H1 (cell line): ENCODE results near the gene CNNM2. TPM values are rescaled to one million over a fixed set of nuclear protein-coding genes. Genes with fewer than 3 reads are reported as not detected.

ENCODE experiments used
- CTCF ChIA-PET: fragments of 300-600 bp; sonication (Branson Sonifier 250); formaldehyde crosslinking; loops from one replicate; lab custom pipeline; 2021; ENCODE audit not compliant: partially characterized antibody; lab: Charles Lee
- POLR2A ChIA-PET: fragments of 300-600 bp; sonication (Branson Sonifier 250); formaldehyde crosslinking; loops from one replicate; lab custom pipeline; 2021; ENCODE audit warnings: inconsistent platforms; ENCODE audit not compliant: partially characterized antibody; lab: Charles Lee
- DNase-seq, 2 experiments: peaks; one replicate each; pipeline versions ENCODE4 v3.0.0 to v3.0.0-alpha.2; 2010 to 2022; ENCODE audit warnings: low spot score in 2 of 2, low read depth in 1 of 2, mixed read lengths in 1 of 2
- FAIRE-seq: peaks from 2 replicates; lab custom pipeline; 2011; peaks lifted over from hg19 to GRCh38; lab: Jason Lieb, UNC
- H2AFZ ChIP-seq: 2 replicates; pipeline ENCODE4 v1.8.1; 2012; ENCODE audit warnings: low read length, inconsistent platforms
- H2AK5ac ChIP-seq: 2 replicates; pipeline ENCODE4 v1.6.1; 2013; ENCODE audit warnings: low read depth, low read length
- H2BK120ac ChIP-seq: replicated peaks from 2 replicates; pipeline ENCODE3; 2013; ENCODE audit warnings: low read depth, low read length, inconsistent platforms
- H2BK12ac ChIP-seq: 2 replicates; pipeline ENCODE4 v1.6.1; 2013; ENCODE audit warnings: low read depth, low read length
- H2BK15ac ChIP-seq: 2 replicates; pipeline ENCODE4 v1.6.1; 2013; ENCODE audit warnings: low read length
- H2BK20ac ChIP-seq: 2 replicates; pipeline ENCODE4 v1.6.1; 2013; ENCODE audit warnings: low read length
- H2BK5ac ChIP-seq: 2 replicates; pipeline ENCODE4 v1.6.1; 2013; ENCODE audit warnings: low read depth, low read length
- H3K14ac ChIP-seq: 2 replicates; pipeline ENCODE4 v1.6.1; 2013; ENCODE audit warnings: inconsistent platforms; ENCODE audit not compliant: insufficient read length
- H3K18ac ChIP-seq: 2 replicates; pipeline ENCODE4 v1.6.1; 2013; ENCODE audit warnings: low read length; ENCODE audit errors: extremely low read depth
- H3K23ac ChIP-seq: 2 replicates; pipeline ENCODE4 v1.6.1; 2013; ENCODE audit warnings: inconsistent platforms; ENCODE audit not compliant: insufficient read length
- H3K23me2 ChIP-seq: 2 replicates; pipeline ENCODE4 v1.6.1; 2013; ENCODE audit warnings: low read depth, low read length
- H3K27ac ChIP-seq: 2 replicates; pipeline ENCODE4 v1.6.1; 2011; ENCODE audit warnings: low read depth, low read length, inconsistent platforms
- H3K27me3 ChIP-seq, 4 experiments: replicated peaks in 1 of 4; 1 replicate in 1 of 4; 2 replicates in 3 of 4; pipeline versions ENCODE4 v1.6.1 to v1.8.1; 2011 to 2013; ENCODE audit warnings: low read length in 3 of 4, mild to moderate bottlenecking in 3 of 4, inconsistent platforms in 2 of 4, mixed read lengths in 2 of 4, moderate library complexity in 1 of 4; ENCODE audit not compliant: control insufficient read depth in 3 of 4, insufficient read depth in 3 of 4; ENCODE audit errors: extremely low read depth in 1 of 4
- H3K36me3 ChIP-seq, 4 experiments: 2 replicates each; pipeline versions ENCODE4 v1.6.1 to v1.8.1; 2011 to 2013; ENCODE audit warnings: mild to moderate bottlenecking in 4 of 4, low read length in 3 of 4, moderate library complexity in 2 of 4, control low read depth in 1 of 4, inconsistent platforms in 1 of 4; ENCODE audit not compliant: insufficient read depth in 4 of 4, control insufficient read depth in 2 of 4
- H3K4ac ChIP-seq: replicated peaks from 2 replicates; pipeline ENCODE3; 2013; ENCODE audit warnings: low read length, low read depth, mixed read lengths, inconsistent platforms; ENCODE audit not compliant: insufficient read length
- H3K4me1 ChIP-seq, 4 experiments: replicated peaks in 1 of 4; 1 replicate in 1 of 4; 2 replicates in 3 of 4; pipeline versions ENCODE4 v1.6.1 to v1.8.1; 2011 to 2013; ENCODE audit warnings: low read length in 3 of 4, inconsistent platforms in 2 of 4, mixed read lengths in 1 of 4; ENCODE audit not compliant: insufficient read depth in 4 of 4, control insufficient read depth in 3 of 4
- H3K4me2 ChIP-seq, 2 experiments: 2 replicates each; pipeline versions ENCODE4 v1.6.1 to v1.8.1; 2011 to 2013; ENCODE audit warnings: low read depth in 2 of 2, low read length in 2 of 2, control low read depth in 1 of 2, inconsistent platforms in 1 of 2, mild to moderate bottlenecking in 1 of 2; ENCODE audit not compliant: insufficient read depth in 1 of 2
- H3K4me3 ChIP-seq, 4 experiments: fragments of 200-600, 300-600 bp in 1 of 4; sonication (generic), shearing (Covaris generic), sonication (Bioruptor Twin) in 1 of 4; 2 replicates each; pipeline versions ENCODE4 v1.5.1 to v1.8.1; 2011 to 2016; ENCODE audit warnings: low read length in 4 of 4, low read depth in 3 of 4, control low read depth in 2 of 4, inconsistent platforms in 2 of 4, mild to moderate bottlenecking in 2 of 4, mixed read lengths in 1 of 4, moderate library complexity in 1 of 4; ENCODE audit not compliant: insufficient read depth in 2 of 4; ENCODE audit errors: extremely low read depth in 1 of 4
- H3K56ac ChIP-seq: replicated peaks from 2 replicates; pipeline ENCODE3; 2013; ENCODE audit warnings: low read depth, mild to moderate bottlenecking, mixed read lengths, low read length, inconsistent platforms; ENCODE audit not compliant: insufficient read length
- H3K79me1 ChIP-seq: 2 replicates; pipeline ENCODE4 v1.6.1; 2013; ENCODE audit warnings: low read depth, low read length, control low read depth
- H3K79me2 ChIP-seq, 2 experiments: 2 replicates each; pipeline versions ENCODE4 v1.6.1 to v1.8.1; 2012 to 2013; ENCODE audit warnings: low read length in 2 of 2, mild to moderate bottlenecking in 2 of 2, inconsistent platforms in 1 of 2; ENCODE audit not compliant: insufficient read depth in 2 of 2, control insufficient read depth in 1 of 2
- H3K9ac ChIP-seq, 4 experiments: replicated peaks in 1 of 4; 1 replicate in 1 of 4; 2 replicates in 3 of 4; pipeline versions ENCODE4 v1.6.1 to v1.8.1; 2011 to 2013; ENCODE audit warnings: low read depth in 3 of 4, low read length in 3 of 4, control low read depth in 2 of 4, mild to moderate bottlenecking in 2 of 4, moderate library complexity in 2 of 4, inconsistent platforms in 1 of 4; ENCODE audit errors: extremely low read depth in 1 of 4
- H3K9me3 ChIP-seq, 2 experiments: 2 replicates each; pipeline versions ENCODE4 v1.6.1 to v1.8.1; 2012 to 2013; ENCODE audit warnings: mild to moderate bottlenecking in 2 of 2, moderate library complexity in 2 of 2, control low read depth in 1 of 2, inconsistent platforms in 1 of 2, low read depth in 1 of 2, low read length in 1 of 2, mixed read lengths in 1 of 2; ENCODE audit not compliant: insufficient read depth in 2 of 2
- H4K20me1 ChIP-seq, 2 experiments: replicated peaks in 1 of 2; 2 replicates each; pipeline versions ENCODE3 to v1.8.1; 2011 to 2013; ENCODE audit warnings: inconsistent platforms in 2 of 2, low read length in 2 of 2, mild to moderate bottlenecking in 1 of 2; ENCODE audit not compliant: insufficient read depth in 2 of 2, control insufficient read depth in 1 of 2
- H4K5ac ChIP-seq: 2 replicates; pipeline ENCODE4 v1.6.1; 2013; ENCODE audit warnings: low read length, low read depth, mixed read lengths, inconsistent platforms; ENCODE audit not compliant: insufficient read length
- H4K8ac ChIP-seq: 2 replicates; pipeline ENCODE4 v1.8.0; 2013; ENCODE audit warnings: mild to moderate bottlenecking, moderate library complexity, low read length, inconsistent platforms; ENCODE audit not compliant: insufficient read depth; ENCODE audit errors: extremely low read depth
- H4K91ac ChIP-seq: replicated peaks from 2 replicates; pipeline ENCODE3; 2013; ENCODE audit warnings: low read length, mixed read lengths, inconsistent platforms; ENCODE audit not compliant: insufficient read length
- SIN3A ChIP-seq, 2 experiments: IDR thresholded peaks in 1 of 2; conservative IDR thresholded peaks in 1 of 2; 2 replicates each; pipeline ENCODE4 v1.6.1; 2011 to 2012; ENCODE audit warnings: low read length in 2 of 2, improper control_type of control experiment in 1 of 2, low read depth in 1 of 2, mild to moderate bottlenecking in 1 of 2
- WGBS, 2 experiments: shearing (Covaris generic) in 1 of 2; methylation state at CpG; one replicate each; pipeline versions ENCODE4 v1.1.6 to v1.1.7; 2013 to 2015; ENCODE audit warnings: low lambda C conversion rate in 2 of 2, mixed read lengths in 2 of 2, inconsistent platforms in 1 of 2, low coverage in 1 of 2, missing lambda C conversion rate in 1 of 2; ENCODE audit not compliant: insufficient replicate concordance in 2 of 2, insufficient coverage in 1 of 2, insufficient read length in 1 of 2; ENCODE audit errors: extremely low coverage in 1 of 2, missing lambda C conversion rate in 1 of 2; 5-methylcytosine and 5-hydroxymethylcytosine counted together
- polyA plus RNA-seq, 7 experiments: library from polyadenylated mRNA; depleted of rRNA in 3 of 7; stranded (reverse) in 5 of 7; unstranded in 2 of 7; fragments of >200 nt in 5 of 7; fragments of 200-250 nt in 2 of 7; gene quantifications; 1 replicate in 5 of 7; 2 replicates in 1 of 7; 4 replicates in 1 of 7; pipeline versions ENCODE4 v1.2.1 to v1.2.3, GENCODE V29; 2011 to 2013; ENCODE audit warnings: missing spikeins in 2 of 7, mixed read lengths in 2 of 7
- total RNA-seq: library from RNA; stranded (reverse); fragmentation: NEBNext Ultra II Directional; extraction: Animal tissue kit (Norgen Biotek cat#: 25700); gene quantifications from 2 replicates; pipeline ENCODE4 v1.2.1, GENCODE V29; 2021

CNNM2 gene
- total and polyA plus RNA-seq, 2 of the 8 experiments (the other 6 are each of a cell fraction or from before 2014, with no cell fraction given), result 7.3 to 23.6 TPM

GRCh38 chr10:103086261-103086660 lies 168.2 kb downstream of the CNNM2 start:
- ChIA-PET POLR2A (interaction anchor here (0.7 to 0.9 kb wide), 2 partner anchors 9 to 228 kb away, joined by 3 read pairs; no protein-coding TSS in a partner anchor), CTCF (interaction anchor here (0.7 to 2.9 kb wide), 8 partner anchors 12 to 169 kb away, joined by 3 to 14 read pairs (median 4); no protein-coding TSS in a partner anchor)
- no peak overlapping the region for H3K4me3 ChIP-seq
- no peak overlapping the region for H4K5ac ChIP-seq
- no peak for TF ChIP-seq SIN3A (conservative IDR thresholded peaks at IDR 0.05 in 1 of 2, IDR thresholded peaks at IDR 0.05 in 1 of 2; ENCODE audit: low read depth in 1 of 2, low read length in 2 of 2)
- H3K23ac ChIP-seq, result no peak overlapping the region
- H3K56ac ChIP-seq, result no peak overlapping the region
- H3K4me2 ChIP-seq, result no peak overlapping the region
- no peaks in the 10 kb centered on the region; the same call in 1 of the 2 replicates for H3K79me1 ChIP-seq
- no peak overlapping the region for H2BK120ac ChIP-seq
- no peak overlapping the region for H3K18ac ChIP-seq
- no peak overlapping the region for H3K14ac ChIP-seq
- no peaks in the 10 kb centered on the region for H3K4me1 ChIP-seq
- FAIRE-seq (no peak), DNase-seq (no peak)
- H2BK12ac ChIP-seq, result no peak overlapping the region
- no peaks in the 10 kb centered on the region for H3K27me3 ChIP-seq
- H3K9me3 ChIP-seq, result no peaks in the 10 kb centered on the region
- no peaks in the 10 kb centered on the region for H3K23me2 ChIP-seq
- H3K9ac ChIP-seq, result no peak overlapping the region
- no peak overlapping the region for H2AFZ ChIP-seq
- H2BK15ac ChIP-seq, result no peak overlapping the region
- H4K8ac ChIP-seq, result no peak overlapping the region
- H3K27ac ChIP-seq, result no peak overlapping the region
- H3K4ac ChIP-seq, result no peak overlapping the region
- no peaks in the 10 kb centered on the region for H3K79me2 ChIP-seq
- no peak overlapping the region for H4K91ac ChIP-seq
- 85% methylated on average over 2 of the region's 2 CpGs; no CpG with 5 or more reads in 1 of the 2 experiments for WGBS, 2 experiments
- no peak overlapping the region for H2AK5ac ChIP-seq
- peaks cover 0 to 2% of the 10 kb centered on the region in 2 experiments for H4K20me1 ChIP-seq
- H2BK5ac ChIP-seq, result no peak overlapping the region
- H2BK20ac ChIP-seq, result no peak overlapping the region
- H3K36me3 ChIP-seq, result peaks cover 0 to 45% (median 20%) of the 10 kb centered on the region in 4 experiments; a peak in 6 of 8 replicates
